NCI-H2196 treated with DMSO at 0.1 percent for 48 hours (cell line): ENCODE measurements around the gene APCDD1.

ENCODE experiments used
- DNase-seq: peaks from one replicate; lab custom pipeline; 2025; ENCODE audit not compliant: unreplicated experiment; lab: John Stamatoyannopoulos, UW

The APCDD1 gene

GRCh38 chr18:10431680-10432079, 22.8 kb upstream of the APCDD1 start:
- DNase-seq, result no peak

- peak; percentile 90 for DNase-seq
These were observed 21.7 kb upstream of the APCDD1 start for GRCh38 chr18:10432781-10433180.

DNA sequence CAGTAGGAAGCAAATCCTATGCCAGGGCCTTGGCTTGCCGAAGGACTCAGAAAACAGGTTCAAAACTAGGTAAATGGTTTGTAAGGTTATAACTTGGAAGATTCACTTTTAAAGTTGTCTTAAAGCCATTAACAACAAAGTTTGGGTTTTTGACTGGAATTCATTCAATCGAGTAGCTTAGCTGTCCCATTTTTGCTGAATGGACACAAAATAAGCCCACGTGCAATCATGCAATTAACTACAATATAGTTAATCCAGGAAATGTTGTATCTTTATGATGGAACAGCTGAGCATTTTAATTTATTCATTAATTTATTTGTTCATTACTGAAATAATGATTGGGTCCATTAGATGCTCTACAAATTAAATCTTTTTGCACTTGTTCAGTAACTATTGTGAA, 18.3 kb upstream of the APCDD1 start:
- no peak for DNase-seq

GRCh38 chr18:10437837-10438236, 16.6 kb upstream of the APCDD1 start:
- DNase-seq, result no peak

DNA sequence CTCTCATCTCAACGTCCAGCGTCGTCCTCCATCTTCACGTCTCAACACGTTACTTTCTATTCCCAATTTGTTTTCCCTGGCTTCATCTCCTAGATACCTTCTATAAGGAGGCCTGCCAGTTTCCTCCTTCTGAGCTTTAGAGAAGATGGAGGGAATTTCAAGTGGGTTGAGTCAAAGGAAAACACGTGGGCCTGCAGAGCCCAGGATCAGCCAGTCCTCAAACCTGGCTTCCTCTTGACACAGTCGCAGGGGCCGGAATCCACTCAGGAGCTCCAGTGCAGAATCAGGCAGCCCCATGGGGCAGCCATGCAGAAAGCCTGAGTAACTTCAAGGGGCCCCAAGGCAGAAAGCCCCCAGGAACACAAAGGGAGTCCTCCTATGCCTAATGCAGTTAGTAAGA, 14.5 kb upstream of the APCDD1 start:
- DNase-seq, result no peak

DNA sequence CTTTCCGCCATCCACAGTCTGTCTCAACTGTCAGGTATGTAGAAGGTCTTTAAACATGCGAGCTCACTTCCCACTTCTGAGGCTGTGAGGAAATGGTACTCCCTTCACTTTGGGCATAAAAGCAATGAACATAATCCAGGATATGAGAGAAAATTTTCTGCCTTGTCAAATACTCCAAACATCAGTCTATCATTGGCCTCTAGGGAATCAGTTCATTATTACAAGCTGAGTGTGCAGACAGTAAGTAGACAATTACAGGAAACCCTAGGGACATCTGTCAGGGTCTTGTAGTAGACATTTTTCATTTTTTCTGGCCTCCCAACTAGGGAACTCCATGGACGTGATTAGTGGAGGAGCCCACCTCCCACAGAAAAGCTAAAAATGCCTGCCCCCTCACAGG, 13.6 kb upstream of the APCDD1 start:
- no peak for DNase-seq

DNA sequence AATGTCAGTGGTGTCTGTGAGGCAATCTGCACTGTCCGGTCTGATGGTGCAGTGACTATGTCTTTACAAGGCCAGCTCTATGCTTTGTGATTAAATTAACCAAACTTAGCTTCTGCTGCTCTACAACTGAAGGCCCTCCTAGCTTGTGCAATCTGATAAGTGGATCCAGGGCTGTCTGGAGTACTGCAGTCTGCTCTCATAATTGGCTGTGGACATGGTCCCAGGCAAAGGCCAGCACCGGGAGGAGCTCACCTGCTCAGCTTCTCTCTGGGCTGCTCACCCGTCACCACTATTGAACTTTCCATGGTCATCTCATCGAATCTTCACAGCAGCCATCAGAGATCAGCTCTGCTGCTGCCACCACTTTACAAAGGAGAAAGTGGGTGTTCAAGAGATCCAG, 13.0 kb upstream of the APCDD1 start:
- DNase-seq, result no peak

DNA sequence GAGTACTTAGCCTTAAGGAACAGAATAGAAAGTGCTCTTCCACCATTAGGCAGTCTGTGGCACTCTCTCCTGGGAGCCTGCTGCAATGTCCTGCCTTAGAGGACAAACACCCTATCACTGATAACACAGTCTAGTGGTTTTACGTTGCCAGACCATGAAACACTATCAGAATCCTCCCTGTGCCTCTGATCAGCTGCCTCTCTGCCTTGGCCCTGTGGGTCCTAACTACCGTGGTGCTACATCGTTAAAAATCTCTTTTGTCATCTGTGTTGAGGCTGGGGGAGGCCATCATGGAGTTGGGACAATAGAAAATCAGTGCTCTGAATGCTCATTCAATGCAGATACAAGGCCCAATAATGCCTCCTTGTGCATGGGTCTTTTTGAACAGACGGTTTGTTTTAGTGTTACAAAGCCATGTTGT, 11.9 kb upstream of the APCDD1 start:
- DNase-seq, result no peak

DNA sequence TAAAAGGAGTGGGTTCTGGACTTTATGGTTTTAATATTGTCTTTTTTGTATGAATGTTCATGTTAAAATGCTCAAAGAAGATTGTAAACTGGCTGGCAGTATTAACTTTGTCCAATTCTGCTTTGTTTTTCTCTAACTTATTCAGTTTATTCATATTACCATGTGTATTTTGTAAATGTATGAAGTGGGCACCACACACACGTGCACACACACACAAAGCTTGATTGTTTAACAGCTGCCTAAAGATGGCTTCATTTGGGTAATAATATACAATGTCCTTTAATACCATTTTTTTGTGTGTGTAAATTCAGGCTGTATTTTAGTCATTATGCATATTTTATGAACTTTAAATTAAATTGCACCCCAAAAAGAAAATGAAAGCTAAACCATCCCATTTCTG, 11.4 kb upstream of the APCDD1 start:
- DNase-seq, result no peak

- no peak for DNase-seq
These were observed 10.0 kb upstream of the APCDD1 start for GRCh38 chr18:10444314-10445006.

DNA sequence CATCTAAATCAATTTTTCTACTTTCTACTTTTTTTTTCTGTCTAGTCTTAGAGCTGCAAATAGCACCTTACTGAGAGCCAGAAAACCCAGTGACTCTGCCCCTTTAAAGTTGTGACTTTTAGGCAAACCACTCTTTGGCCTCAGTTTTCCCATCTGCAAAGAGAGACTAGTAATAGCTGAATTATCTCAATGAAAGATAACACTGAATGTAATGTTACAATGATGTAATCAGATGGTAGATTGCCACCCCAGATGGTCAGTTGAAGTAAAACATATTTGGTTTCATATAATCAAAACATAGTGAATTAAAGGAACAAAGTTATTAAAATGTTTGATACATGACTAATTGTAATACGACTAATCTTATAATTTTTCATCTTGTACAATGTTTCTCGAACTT, 5.0 kb upstream of the APCDD1 start:
- DNase-seq, result no peak

DNA sequence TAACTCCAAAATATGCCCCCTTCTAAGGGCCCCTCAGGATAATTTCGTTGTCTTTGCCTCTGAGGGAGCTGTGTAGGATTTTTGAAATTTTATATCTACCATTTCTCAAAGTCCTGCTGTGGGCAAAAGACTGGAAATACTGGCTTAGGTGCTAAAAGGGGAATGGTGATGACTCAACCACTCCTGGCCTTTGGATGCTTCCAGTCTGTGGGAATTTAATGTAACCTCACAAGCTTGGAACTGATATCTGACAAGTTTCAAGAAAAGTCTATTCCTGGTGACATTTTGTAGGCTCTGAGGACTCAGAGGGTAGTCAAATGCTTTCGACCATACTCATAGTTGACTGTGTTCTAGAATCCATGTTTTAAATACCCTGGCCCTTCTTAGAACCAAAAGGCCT, 3.4 kb upstream of the APCDD1 start:
- DNase-seq, result no peak

DNA sequence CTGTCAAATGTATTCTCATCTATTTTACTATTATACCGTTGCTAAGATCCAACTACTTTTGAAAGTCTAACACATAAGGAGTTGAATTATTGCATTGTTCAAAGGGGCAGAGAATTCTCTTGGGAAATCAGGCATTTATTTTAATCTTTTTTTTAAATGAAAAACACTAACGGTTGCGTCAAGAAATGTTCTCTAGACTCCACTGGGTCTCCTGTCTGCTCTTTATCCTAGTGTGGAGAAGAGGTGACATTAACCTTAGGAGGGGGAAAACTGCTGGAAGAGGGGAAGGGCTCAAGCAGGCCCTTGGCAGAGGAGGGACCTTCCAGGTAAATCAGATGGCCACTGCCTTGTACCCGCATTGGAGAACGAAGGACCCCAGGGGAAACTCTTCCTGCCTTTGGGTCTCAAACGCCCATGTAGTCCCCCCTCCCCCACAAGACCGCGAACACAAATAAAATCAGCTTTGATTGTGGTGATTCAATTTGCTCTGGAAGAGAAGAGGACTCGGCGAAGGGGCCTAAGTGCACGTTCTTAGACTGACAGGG, 1.1 kb upstream of the APCDD1 start:
- DNase-seq, result no peak

DNA sequence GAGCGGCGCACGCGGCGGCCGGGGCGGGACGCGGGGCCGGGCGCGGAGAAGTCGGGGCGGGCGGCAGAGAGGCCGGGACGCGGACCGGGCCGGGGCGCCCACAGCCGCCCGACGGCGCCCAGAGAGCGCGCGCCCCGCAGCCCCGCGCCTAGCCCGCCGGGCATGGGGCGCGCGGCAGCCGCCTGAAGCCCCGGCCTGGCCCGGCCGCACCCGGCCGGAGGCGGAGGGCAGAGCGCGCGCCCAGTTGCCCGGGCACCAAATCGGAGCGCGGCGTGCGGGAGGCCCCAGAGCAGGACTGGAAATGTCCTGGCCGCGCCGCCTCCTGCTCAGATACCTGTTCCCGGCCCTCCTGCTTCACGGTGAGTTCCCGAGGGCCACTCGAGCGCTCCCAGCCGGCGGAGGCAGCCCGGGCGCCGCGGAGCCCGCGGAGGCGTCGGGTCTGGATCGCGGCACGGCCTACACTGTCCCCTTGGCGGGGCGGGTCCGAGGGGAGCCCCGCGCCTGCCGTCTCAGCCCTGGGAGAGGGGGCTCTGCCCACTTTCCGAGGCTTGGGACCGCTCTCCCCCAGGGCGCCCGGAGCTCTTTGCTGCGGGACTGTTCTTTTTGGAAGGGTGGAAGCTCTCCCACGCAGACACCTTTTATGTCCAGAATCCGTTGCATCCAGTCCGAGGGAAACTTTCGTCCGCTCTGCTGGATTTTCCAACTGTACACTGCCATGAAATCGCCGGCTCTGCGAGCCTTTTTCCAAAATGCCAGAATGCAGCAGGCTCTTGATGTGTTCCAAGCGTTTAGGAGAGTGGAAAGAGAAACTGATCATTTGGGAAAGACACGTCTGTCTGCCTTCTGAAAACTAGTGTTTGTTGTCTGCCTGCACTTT, 484 bp downstream of the APCDD1 start:
- no peak for DNase-seq

- no peak for DNase-seq
These were observed 1.5 kb downstream of the APCDD1 start for GRCh38 chr18:10455726-10456453.

DNA sequence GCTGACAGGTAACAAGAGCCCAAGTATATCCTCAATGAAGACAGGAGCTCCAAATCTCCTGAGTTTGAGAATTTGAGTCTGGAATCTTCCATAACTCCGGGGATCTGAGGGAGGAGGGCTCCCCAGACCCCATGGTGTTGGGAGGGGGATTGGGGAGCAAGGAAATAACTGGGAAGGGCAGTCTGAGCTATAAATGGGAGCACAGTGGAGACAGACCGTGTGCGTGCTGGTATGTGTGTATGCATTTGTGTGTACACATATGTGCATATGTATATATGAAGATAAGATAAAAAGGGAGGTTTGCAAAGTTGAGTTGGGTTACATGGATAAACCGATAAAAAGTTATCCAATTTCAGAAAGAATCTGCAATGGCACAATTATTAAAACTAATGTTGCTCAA, 2.3 kb downstream of the APCDD1 start:
- DNase-seq, result no peak

DNA sequence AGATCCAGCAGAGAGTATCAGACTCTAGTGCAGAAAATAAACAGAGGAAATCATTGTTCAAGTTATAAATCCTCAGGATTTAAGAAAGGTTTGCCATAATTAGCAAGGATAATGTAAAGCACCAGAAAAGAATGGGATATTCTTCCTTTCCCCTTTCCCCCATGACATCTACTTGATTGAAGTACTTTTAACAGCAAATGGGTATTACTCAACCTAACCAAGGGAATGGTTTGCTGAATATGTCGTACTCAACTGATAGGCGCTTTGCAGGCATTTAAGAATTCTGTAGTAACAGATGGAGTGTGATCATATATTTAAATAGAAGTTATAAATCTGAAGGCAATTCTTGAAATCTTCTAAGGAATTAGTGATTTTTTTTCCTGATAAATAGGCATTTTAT, 2.7 kb downstream of the APCDD1 start:
- DNase-seq, result no peak

DNA sequence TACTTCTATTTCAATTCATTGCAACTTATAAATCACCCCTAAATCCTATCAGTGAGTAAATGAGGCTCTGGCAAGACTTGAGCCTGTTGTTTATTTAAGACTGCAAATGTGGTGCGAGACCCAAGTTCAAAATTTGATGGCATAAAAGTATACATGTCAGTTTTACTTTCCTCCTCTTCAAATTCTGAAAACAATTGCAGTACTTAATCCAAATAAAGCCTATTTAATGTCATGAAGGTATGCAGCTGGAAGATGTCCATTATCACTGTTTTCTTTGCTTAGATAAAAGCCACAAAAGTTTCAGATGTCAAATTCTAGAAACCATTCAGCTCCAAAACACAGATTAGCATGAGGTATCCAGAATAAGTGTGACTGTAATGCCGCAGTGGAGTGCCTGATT, 3.3 kb downstream of the APCDD1 start:
- DNase-seq, result no peak

GRCh38 chr18:10458691-10459090, 4.3 kb downstream of the APCDD1 start:
- DNase-seq, result no peak

DNA sequence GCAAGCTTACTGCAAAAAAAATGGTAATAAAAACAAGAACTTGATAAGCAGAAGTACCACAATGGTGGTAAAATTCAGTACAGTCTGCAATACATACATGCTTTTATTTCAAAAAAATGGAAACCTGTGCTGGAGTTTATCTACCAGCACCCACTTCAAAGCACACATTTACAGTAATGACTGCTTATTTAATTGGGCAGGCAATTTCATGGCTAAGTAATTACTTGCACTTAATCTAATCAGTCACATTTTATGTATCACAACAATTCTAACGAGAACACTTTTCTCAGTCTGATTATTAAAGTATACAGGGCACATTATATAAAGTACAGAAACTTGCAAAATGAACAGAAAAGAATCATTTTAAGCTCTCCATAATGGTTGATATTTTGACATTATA, 5.2 kb downstream of the APCDD1 start:
- DNase-seq, result no peak

DNA sequence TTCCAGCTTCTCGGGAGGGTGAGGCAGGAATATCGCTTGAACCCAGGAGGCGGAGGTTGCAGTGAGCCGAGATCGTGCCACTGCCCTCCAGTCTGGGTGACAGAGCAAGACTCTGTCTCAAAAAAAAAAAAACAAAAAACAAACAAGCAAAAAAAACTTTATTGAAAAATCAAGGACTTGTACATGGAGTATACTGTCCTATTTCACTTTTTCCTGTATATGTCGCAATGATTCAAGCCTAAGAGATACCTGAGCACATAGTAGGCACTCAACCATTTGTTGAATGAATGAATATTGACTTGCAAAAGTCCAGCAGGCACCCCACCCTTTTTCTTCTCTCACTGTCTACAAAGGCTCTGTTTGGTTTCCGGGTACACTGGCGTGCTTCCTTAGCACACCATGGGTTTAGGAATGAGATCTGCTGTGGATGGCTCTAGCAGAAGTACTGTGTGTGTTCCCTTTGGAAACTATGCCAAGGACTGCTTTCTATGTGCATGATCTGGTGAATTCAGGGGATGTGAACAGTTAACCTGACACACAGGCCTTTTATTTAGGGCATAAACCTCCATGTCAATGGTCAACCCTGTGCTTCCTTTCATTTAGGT, 6.1 kb downstream of the APCDD1 start:
- DNase-seq, result no peak
